Stimulated activated CD4-positive, alpha-beta T cell treated with anti-CD3 and anti-CD28 coated beads, Interleukin-1b, Interleukin-23, amount 100 ng/mL, for 4 hours (primary cell): ENCODE data around the gene WIZ.
"Not testable (repeated sequence)": the region's sequence is repeated elsewhere in the genome, so short reads cannot be mapped to it uniquely, and the experiment has no call there.

ENCODE experiments used
- DNase-seq, 2 donors: peaks; one replicate each; pipeline ENCODE4 v3.0.0-alpha.2; 2020; ENCODE audit warnings: low read depth in 2 of 2

Gene WIZ

DNA sequence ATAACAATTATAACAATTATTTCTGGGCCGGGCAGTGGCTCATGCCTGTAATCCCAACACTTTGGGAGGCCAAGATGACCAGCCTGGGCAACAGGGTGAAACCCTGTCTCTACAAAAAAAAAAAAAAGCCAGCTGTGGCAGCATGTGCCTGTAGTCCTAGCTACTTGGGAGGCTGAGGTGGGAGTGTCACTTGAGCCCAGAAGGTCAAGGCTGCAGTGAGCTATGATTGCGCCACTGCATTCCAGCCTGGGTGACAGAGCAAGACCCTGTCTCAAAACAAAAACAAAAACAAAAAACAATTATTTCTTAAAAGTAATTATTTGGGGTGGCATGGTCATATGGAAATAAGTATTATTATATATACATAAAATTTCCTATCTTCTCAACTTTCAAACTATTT lies 38.4 kb downstream of the WIZ start:
- DNase-seq, result not testable (repeated sequence)

DNA sequence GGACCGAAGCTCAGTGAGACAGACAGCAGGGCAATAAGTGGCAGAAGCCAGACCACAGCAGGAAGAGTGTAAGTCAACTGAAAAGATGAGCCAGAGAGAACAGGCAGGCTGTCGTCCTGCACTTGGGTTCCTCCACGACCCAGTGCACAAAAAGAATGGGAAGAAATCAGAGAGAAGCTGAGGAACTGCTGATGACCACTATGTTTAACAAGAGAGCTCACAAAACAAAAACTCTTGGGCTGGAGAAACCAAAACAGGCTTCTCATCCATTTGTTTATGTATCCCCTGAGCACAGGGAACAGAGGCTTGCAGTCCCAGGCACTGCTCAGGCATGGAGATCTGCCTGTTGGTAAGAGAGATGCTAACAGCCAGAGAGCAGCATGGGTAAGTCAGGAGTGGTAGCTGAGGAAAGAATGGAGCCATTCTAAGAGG lies 45.0 kb downstream of the WIZ start:
- no peak for DNase-seq

GRCh38 chr19:15404097-15404779 lies 45.5 kb downstream of the WIZ start:
- DNase-seq, result no peak

GRCh38 chr19:15403151-15403531 lies 46.6 kb downstream of the WIZ start:
- no peak for DNase-seq

DNA sequence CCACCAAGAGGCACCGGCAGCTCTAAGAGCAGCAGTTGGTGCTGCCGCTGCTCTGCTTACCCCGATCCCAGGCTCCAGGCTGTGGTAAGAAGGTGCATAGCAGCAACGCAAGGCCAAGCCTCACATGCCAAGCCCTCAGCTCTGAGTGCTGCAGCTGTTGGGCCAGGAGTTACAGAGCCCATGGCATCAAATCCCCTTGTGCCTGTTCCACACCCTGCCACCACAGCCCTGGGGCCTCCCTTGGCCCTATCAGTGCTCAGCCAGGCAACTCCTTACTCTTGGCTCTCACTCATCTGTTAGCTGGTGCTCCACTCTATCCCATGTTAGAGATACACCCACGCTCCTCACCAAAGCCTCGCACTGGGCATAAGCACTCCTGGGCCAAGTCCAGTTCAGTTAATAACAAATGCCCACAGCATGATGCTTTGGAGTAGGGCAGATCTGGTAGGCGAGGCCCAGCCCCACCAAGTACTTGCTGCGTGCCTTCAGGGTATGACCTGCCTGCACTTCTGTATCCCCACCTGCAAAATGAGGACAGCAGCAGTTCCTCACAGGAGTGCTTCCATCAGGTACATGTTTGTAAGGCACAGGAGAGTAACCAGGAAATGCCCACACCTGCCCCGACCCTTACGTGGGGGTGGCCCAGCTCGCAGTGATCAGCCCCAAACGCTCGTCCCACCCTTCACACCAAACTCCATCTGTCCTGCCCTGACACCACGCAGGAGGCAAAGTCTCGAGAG lies 47.2 kb downstream of the WIZ start:
- DNase-seq, result no peak

GRCh38 chr19:15401397-15401710 lies 48.4 kb downstream of the WIZ start:
- no peak for DNase-seq

GRCh38 chr19:15400521-15401396 lies 49.0 kb downstream of the WIZ start:
- no peak for DNase-seq

DNA sequence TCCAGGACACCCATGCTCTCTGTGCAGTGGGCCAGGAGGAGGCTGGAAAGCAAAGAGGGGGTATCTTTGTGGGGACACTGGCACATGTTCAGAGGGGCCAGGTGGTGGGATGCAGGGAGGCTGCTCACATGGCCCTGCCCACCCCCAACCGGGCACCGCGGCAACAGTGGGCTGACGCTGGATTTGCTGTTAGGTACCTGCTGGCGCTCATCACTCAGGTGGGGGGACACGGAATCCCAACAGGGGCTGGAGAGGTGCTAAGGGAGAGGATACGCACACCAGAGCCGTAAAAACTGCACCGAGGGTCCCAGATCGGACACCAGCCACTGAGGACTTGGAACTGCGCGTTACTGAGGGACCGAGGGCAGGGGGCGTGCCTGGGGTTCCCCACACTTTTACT lies 50.1 kb downstream of the WIZ start:
- no peak for DNase-seq

- DNase-seq, result no peak
Measured at GRCh38 chr19:15399234-15399515, 50.6 kb downstream of the WIZ start.

- DNase-seq, result no peak
Measured at GRCh38 chr19:15398501-15399233, 51.1 kb downstream of the WIZ start.

DNA sequence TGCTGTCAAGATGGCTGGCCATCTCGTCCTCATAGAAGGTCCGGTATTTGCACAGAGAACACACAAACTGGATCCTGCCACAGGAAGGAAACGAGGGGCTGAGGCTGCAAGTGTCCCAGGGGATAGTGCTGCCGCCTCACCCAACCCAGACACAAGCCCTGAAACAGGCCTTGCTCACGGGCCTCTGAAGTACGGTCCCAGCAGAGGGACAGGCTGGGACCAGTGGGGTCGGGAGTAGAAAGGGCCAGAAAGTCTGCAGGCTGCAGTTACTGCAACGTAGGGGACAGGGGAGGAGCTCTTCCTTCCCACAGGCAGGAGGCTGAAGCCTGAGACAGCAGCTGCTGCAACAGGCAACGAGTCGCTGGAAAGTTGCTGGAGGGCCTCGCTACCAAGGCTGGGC lies 52.0 kb downstream of the WIZ start:
- no peak for DNase-seq

GRCh38 chr19:15397236-15397635 lies 52.5 kb downstream of the WIZ start:
- DNase-seq, result no peak

- DNase-seq, result no peak
Measured at GRCh38 chr19:15396436-15396835, 53.3 kb downstream of the WIZ start.

GRCh38 chr19:15395251-15395650 lies 54.5 kb downstream of the WIZ start:
- not testable (repeated sequence) for DNase-seq

DNA sequence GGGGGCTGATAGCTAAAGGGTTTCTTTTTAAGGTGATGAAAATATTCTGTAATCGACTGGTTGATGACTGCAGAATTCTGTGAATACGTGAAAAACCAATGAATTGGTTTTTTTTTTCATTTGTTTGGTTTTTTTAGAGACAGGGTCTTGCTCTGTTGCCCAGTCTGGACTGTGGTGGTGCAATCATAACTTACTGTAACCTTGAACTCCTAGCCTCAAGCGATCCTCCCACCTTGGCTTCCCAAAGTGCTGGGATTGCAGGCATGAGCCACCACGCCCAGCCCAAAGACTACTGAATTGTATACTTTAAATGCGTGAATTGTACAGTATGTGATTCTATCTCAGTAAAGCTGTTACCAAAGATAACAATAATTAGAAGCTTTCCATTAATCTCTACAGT lies 55.3 kb downstream of the WIZ start:
- DNase-seq, result no peak

- no peak for DNase-seq
Measured at GRCh38 chr19:15393963-15394362, 55.8 kb downstream of the WIZ start.

DNA sequence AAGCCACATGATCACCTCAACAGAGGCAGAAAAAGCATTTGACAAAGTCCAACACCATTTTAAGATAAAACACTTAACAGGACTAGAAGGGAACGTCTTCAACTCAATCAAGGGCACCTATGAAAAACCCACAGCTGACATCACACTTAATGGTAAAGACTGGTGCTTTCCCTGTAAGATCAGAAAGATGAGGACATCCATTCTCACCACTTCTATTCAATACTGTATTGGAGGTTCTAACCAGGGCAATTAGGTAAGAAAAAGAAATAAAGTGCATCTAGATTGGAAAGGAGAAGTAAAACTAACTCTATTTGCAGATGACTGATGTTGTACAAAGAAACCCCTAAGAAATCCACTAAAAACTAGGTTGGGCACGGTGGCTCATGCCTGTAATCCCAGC lies 58.9 kb downstream of the WIZ start:
- no peak for DNase-seq

DNA sequence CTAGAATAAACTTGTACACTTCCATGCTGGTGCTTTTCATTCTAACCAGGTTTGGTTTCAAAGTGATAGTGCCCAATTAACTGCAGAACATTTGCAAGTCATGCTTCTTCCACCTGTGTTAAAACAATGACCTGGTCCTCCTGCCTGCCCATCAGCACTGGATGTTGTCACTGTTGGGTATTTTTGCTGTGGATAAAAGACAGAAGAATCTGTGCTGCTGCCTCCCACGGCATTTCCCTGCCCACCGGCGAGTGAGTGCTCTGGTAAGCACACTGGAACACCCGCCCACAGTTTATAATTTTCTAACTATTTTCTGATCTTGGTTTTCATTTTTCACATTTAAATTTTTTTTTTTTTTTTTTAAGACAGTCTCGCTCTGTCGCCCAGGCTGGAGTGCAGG lies 67.9 kb downstream of the WIZ start:
- DNase-seq, result no peak

GRCh38 chr19:15381429-15381828 lies 68.3 kb downstream of the WIZ start:
- no peak for DNase-seq

- peak in 1 of 2 donors; percentile 12 for DNase-seq
Measured at GRCh38 chr19:15379999-15380647, 69.6 kb downstream of the WIZ start.

DNA sequence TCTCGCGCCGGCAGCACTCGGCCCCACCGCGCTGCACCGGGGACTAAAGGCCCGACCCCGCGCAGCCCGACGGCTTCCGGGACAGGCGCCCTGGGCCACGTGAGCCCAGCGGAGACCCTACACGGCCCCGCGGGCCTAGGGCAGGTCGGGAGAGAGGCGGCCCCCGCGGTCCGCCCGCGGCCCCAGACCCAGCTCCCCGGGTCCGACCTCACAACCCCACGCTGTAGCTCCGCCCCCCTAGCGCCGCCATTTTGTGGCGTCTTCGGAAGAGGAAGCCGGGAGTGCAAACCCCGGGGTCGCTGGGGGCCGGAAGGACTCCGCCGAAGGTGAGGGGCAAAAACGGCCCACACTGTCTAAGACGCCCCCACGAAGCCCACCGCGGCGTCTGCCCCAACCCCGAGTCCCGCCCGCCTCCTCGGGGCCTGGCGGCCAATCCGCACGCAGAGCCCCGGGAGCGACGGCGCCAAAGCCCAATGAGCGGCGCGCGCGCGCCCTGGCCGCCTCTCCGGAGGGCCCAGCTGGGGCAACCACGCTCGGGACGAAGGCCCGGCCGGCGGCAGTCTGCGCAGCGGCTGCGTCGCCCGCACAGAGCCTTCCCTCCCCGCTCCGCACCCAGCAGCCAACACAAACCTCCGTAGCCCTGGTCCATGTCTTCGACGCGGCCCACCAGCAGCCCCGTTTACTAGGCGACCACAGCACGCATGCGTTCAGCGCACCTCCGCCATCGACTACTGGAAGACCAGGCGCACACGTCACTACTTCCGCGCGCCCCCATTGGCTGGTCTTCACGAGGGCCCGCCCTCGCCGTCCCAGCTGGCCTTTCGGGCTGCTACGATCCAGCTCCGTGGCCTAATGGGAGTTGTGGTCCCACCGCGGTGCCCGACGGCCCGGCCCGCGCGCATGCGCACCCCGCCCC lies 70.4 kb downstream of the WIZ start, which contains the start of gene AKAP8:
TSS of gene AKAP8 (minus strand) at position 705 of the 916 bp plus-strand sequence. CDS start at position 649, 56 bp downstream.
- DNase-seq, result peak; percentile 96 to 97
